HepG2 (cell line): ENCODE results near the gene PHF21B. TPM values are rescaled to one million over a fixed set of nuclear protein-coding genes. Genes with fewer than 3 reads are reported as not detected.

Source experiments
- ATAC-seq: fragments of 200-7000 bp; cut with Tn5 transposase; 3 replicates; pipeline ENCODE4 v1.9.1; 2020; ENCODE audit warnings: mild to moderate bottlenecking, moderate library complexity
- BruUV-seq: library from RNA; stranded (reverse); fragments of 400-500 nt; replicated peaks from 2 replicates; lab custom pipeline; 2021; lab: Mats Ljungman, UMichigan
- CTCF ChIA-PET: fragments of 300-600 bp; formaldehyde crosslinking; extraction: SDS; loops from one replicate; lab custom pipeline; 2021; ENCODE audit warnings: low total read pairs, inconsistent platforms, low intra/inter-chr PET ratio; lab: Yijun Ruan, JAX
- POLR2A ChIA-PET: fragments of 350-600 bp; sonication (Branson Sonifier 250); formaldehyde crosslinking; loops from one replicate; lab custom pipeline; 2020; ENCODE audit warnings: antibody characterized with exemption, inconsistent platforms; lab: Yijun Ruan, JAX
- DNase-seq: peaks from one replicate; pipeline ENCODE4 v3.0.0-alpha.2; 2015; ENCODE audit warnings: low spot score
- FAIRE-seq: peaks from 3 replicates; lab custom pipeline; 2011; peaks lifted over from hg19 to GRCh38; lab: Jason Lieb, UNC
- H2AFZ ChIP-seq: one replicate; pipeline ENCODE4 v1.6.1; 2011; ENCODE audit warnings: low read length, inconsistent platforms
- H3K27ac ChIP-seq: fragments of 300-600 bp; 3 replicates; pipeline ENCODE4 v1.8.0; 2011; ENCODE audit warnings: mixed run types, mild to moderate bottlenecking, mixed read lengths, low read length, inconsistent platforms; ENCODE audit not compliant: insufficient read depth; ENCODE audit errors: extremely low read length
- H3K27me3 ChIP-seq, 2 experiments: fragments of 200-600 bp in 1 of 2; 2 replicates in 1 of 2; 3 replicates in 1 of 2; pipeline versions ENCODE4 v1.6.0 to v1.8.0; 2011; ENCODE audit warnings: low read length in 2 of 2, mild to moderate bottlenecking in 2 of 2, moderate library complexity in 2 of 2, inconsistent platforms in 1 of 2; ENCODE audit not compliant: insufficient read depth in 2 of 2, control insufficient read depth in 1 of 2
- H3K36me3 ChIP-seq, 2 experiments: fragments of 200-600 bp in 1 of 2; replicated peaks in 1 of 2; 2 replicates in 1 of 2; 3 replicates in 1 of 2; pipeline versions ENCODE4 v1.5.1 to v1.8.0; 2011; ENCODE audit warnings: low read length in 2 of 2, inconsistent platforms in 1 of 2; ENCODE audit not compliant: insufficient read depth in 2 of 2, control insufficient read depth in 1 of 2
- H3K4me1 ChIP-seq: 2 replicates; pipeline ENCODE4 v1.5.1; 2012; ENCODE audit warnings: low read length, inconsistent platforms; ENCODE audit not compliant: insufficient read depth
- H3K4me2 ChIP-seq: 2 replicates; pipeline ENCODE4 v1.6.0; 2011; ENCODE audit warnings: low read depth, low read length, inconsistent platforms
- H3K4me3 ChIP-seq, 3 experiments: fragments of 200-600 bp in 1 of 3; sonication (generic), shearing (Covaris generic) in 1 of 3; replicated peaks in 1 of 3; 2 replicates each; pipeline ENCODE4 v1.5.1; 2011 to 2016; ENCODE audit warnings: low read length in 3 of 3, inconsistent platforms in 2 of 3, low read depth in 2 of 3, mild to moderate bottlenecking in 2 of 3, control low read depth in 1 of 3, mixed read lengths in 1 of 3; ENCODE audit not compliant: insufficient read depth in 1 of 3
- H3K79me2 ChIP-seq: one replicate; pipeline ENCODE4 v1.6.1; 2011; ENCODE audit warnings: low read length, inconsistent platforms; ENCODE audit not compliant: insufficient read depth
- H3K9ac ChIP-seq: 2 replicates; pipeline ENCODE4 v1.6.0; 2011; ENCODE audit warnings: mild to moderate bottlenecking, low read depth, low read length, inconsistent platforms; ENCODE audit not compliant: insufficient read depth
- H3K9me3 ChIP-seq: 2 replicates; pipeline ENCODE4 v1.5.1; 2012; ENCODE audit warnings: mild to moderate bottlenecking, low read length
- H4K20me1 ChIP-seq: 2 replicates; pipeline ENCODE4 v1.6.0; 2011; ENCODE audit warnings: inconsistent platforms, mild to moderate bottlenecking, low read length, moderate library complexity; ENCODE audit not compliant: insufficient read depth
- CAMTA2 ChIP-seq: sonication (generic); formaldehyde crosslinking; IDR thresholded peaks from 2 replicates; pipeline ENCODE4 v1.4.0; 2020; ENCODE audit warnings: mild to moderate bottlenecking, missing genetic modification reagents, borderline replicate concordance
- DPF2 ChIP-seq: sonication (generic); formaldehyde crosslinking; IDR thresholded peaks from 2 replicates; pipeline ENCODE4 v1.4.0; 2020; ENCODE audit warnings: mild to moderate bottlenecking, low read depth, missing genetic modification reagents, borderline replicate concordance
- MIER2 ChIP-seq: IDR thresholded peaks from 2 replicates; pipeline ENCODE4 v1.6.1; 2016; ENCODE audit warnings: missing biosample characterization, missing genetic modification reagents
- MTA1 ChIP-seq: sonication (generic); formaldehyde crosslinking; IDR thresholded peaks from 2 replicates; pipeline ENCODE4 v1.4.0; 2020; ENCODE audit warnings: missing genetic modification reagents, mild to moderate bottlenecking, borderline replicate concordance
- RELA ChIP-seq: sonication (generic); formaldehyde crosslinking; IDR thresholded peaks from 2 replicates; pipeline ENCODE4 v1.4.0; 2020; ENCODE audit warnings: missing genetic modification reagents
- SAP130 ChIP-seq: IDR thresholded peaks from 2 replicates; pipeline ENCODE4 v1.6.1; 2016; ENCODE audit warnings: low read depth
- ZKSCAN1 ChIP-seq: fragments of 150-350 bp; IDR thresholded peaks from 2 replicates; pipeline ENCODE4 v1.6.1; 2014; ENCODE audit warnings: low read length
- ZNF451 ChIP-seq: sonication (generic); formaldehyde crosslinking; IDR thresholded peaks from 2 replicates; pipeline ENCODE4 v1.5.0; 2020; ENCODE audit warnings: mild to moderate bottlenecking, missing genetic modification reagents
- WGBS: methylation state at CpG from one replicate; pipeline ENCODE4 v1.1.6; 2017; ENCODE audit warnings: low lambda C conversion rate; 5-methylcytosine and 5-hydroxymethylcytosine counted together
- in situ Hi-C: cut with HindIII; loops from 2 replicates; pipeline ENCODE4 v1.10.0; 2017; ENCODE audit warnings: low pct_unique_long_range_greater_than_20kb; ENCODE audit not compliant: extremely low pct_ligation_motif_present
- intact Hi-C: fragments of 100-400 bp; cut with micrococcal nuclease; formaldehyde crosslinking; loops from one replicate; pipeline ENCODE4 v1.10.0; 2022; ENCODE audit not compliant: unreplicated experiment
- polyA plus RNA-seq, 8 experiments: library from polyadenylated mRNA; depleted of rRNA in 3 of 8; stranded (reverse) in 7 of 8; unstranded in 1 of 8; fragments of >200 nt; fragmentation: Illumina TruSeq in 4 of 8; extraction: Trizol in 4 of 8; gene quantifications; 2 replicates each; pipeline versions ENCODE4 v1.2.1 to v1.2.3, GENCODE V29; 2011 to 2016; ENCODE audit warnings: low read depth in 4 of 8, missing spikeins in 1 of 8, mixed read lengths in 1 of 8; ENCODE audit not compliant: insufficient read depth in 1 of 8
- total RNA-seq, 5 experiments: library from RNA; depleted of rRNA; stranded (reverse); fragments of >200 nt; fragmentation: Illumina TruSeq; extraction: Trizol; gene quantifications; 2 replicates each; pipeline ENCODE4 v1.2.3, GENCODE V29; 2016; ENCODE audit warnings: low read depth in 1 of 5
- TF ChIP-seq, protein P1 (sequence below): sonication (generic); formaldehyde crosslinking; IDR thresholded peaks from 2 replicates; pipeline ENCODE4 v1.4.0; 2020; ENCODE audit warnings: missing genetic modification reagents
- TF ChIP-seq, protein P2 (sequence below), 2 experiments: fragments of 450-650 bp in 1 of 2; sonication (generic) in 1 of 2; formaldehyde crosslinking in 1 of 2; IDR thresholded peaks; 2 replicates each; pipeline versions ENCODE4 v1.6.1 to v1.8.0; 2016 to 2022; ENCODE audit warnings: antibody characterized with exemption in 1 of 2, mild to moderate bottlenecking in 1 of 2, missing genetic modification reagents in 1 of 2

The PHF21B gene
- total and polyA plus RNA-seq, 2 of the 13 experiments (the other 11 are each of a cell fraction or from before 2014, with no cell fraction given) = not detected

- TF ChIP-seq ZNF451 (CRISPR knock-in tag) = no peak
- TF ChIP-seq MTA1 (CRISPR knock-in tag) = no peak
- TF ChIP-seq, all 625 proteins: peak for 0
Observed at GRCh38 chr22:44894782-44895181, 115.0 kb downstream of the PHF21B start (continued).

DNA sequence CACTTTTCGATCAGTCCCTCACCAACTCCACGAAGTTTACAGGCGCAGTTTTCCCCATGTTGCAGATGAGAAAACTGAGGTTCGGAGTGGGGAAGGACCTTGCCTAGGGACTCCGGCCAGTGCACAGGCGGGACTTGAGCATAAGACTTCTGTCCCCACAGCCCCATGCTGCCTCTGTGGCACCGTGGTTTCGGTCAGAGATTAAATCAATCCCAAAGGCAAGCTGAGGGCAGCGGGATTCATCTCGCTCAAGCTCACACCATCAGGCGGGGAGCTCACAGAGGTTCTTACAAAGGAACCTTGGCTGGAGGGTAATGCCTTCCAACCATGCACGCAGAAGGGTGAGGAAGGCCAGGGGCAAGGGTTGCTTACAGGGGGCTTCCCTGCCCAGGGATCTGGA, 115.5 kb downstream of the PHF21B start:
- WGBS = 0% methylated on average over 4 of the region's 12 CpGs
- in situ Hi-C loops = no loop called here
- H3K27me3 ChIP-seq = peaks cover 9 to 34% of the 10 kb centered on the region in 2 experiments; a peak in 4 of 5 replicates
- DNase-seq (no peak), ATAC-seq (no peak), FAIRE-seq (no peak)
- H3K27ac ChIP-seq = no peak overlapping the region
- ChIA-PET POLR2A (no interaction called here), CTCF (no interaction called here)
- no peak overlapping the region for H3K4me3 ChIP-seq
- no peaks in the 10 kb centered on the region for H3K79me2 ChIP-seq
- no peak for TF ChIP-seq MIER2 (CRISPR knock-in tag)
- TF ChIP-seq, protein P1, sequence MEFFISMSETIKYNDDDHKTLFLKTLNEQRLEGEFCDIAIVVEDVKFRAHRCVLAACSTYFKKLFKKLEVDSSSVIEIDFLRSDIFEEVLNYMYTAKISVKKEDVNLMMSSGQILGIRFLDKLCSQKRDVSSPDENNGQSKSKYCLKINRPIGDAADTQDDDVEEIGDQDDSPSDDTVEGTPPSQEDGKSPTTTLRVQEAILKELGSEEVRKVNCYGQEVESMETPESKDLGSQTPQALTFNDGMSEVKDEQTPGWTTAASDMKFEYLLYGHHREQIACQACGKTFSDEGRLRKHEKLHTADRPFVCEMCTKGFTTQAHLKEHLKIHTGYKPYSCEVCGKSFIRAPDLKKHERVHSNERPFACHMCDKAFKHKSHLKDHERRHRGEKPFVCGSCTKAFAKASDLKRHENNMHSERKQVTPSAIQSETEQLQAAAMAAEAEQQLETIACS (CRISPR knock-in tag) = no peak
- no peak for TF ChIP-seq DPF2 (CRISPR knock-in tag)
- no peak for TF ChIP-seq RELA (CRISPR knock-in tag)
- no peak for TF ChIP-seq ZKSCAN1
- TF ChIP-seq CAMTA2 (CRISPR knock-in tag) = no peak
- TF ChIP-seq, protein P2, sequence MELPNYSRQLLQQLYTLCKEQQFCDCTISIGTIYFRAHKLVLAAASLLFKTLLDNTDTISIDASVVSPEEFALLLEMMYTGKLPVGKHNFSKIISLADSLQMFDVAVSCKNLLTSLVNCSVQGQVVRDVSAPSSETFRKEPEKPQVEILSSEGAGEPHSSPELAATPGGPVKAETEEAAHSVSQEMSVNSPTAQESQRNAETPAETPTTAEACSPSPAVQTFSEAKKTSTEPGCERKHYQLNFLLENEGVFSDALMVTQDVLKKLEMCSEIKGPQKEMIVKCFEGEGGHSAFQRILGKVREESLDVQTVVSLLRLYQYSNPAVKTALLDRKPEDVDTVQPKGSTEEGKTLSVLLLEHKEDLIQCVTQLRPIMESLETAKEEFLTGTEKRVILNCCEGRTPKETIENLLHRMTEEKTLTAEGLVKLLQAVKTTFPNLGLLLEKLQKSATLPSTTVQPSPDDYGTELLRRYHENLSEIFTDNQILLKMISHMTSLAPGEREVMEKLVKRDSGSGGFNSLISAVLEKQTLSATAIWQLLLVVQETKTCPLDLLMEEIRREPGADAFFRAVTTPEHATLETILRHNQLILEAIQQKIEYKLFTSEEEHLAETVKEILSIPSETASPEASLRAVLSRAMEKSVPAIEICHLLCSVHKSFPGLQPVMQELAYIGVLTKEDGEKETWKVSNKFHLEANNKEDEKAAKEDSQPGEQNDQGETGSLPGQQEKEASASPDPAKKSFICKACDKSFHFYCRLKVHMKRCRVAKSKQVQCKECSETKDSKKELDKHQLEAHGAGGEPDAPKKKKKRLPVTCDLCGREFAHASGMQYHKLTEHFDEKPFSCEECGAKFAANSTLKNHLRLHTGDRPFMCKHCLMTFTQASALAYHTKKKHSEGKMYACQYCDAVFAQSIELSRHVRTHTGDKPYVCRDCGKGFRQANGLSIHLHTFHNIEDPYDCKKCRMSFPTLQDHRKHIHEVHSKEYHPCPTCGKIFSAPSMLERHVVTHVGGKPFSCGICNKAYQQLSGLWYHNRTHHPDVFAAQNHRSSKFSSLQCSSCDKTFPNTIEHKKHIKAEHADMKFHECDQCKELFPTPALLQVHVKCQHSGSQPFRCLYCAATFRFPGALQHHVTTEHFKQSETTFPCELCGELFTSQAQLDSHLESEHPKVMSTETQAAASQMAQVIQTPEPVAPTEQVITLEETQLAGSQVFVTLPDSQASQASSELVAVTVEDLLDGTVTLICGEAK (IDR thresholded peaks at IDR 0.05) = no peak
- TF ChIP-seq, protein P2 (CRISPR knock-in tag; IDR thresholded peaks at IDR 0.05) = no peak
- TF ChIP-seq SAP130 (CRISPR knock-in tag) = no peak
- H3K4me1 ChIP-seq = no peaks in the 10 kb centered on the region
- H3K36me3 ChIP-seq = no peaks in the 10 kb centered on the region
- no peak overlapping the region for H3K4me2 ChIP-seq
- H3K9ac ChIP-seq = no peak overlapping the region
- no peaks in the 10 kb centered on the region for H4K20me1 ChIP-seq
- no peaks in the 10 kb centered on the region for H3K9me3 ChIP-seq
- intact Hi-C loops = no loop called here
- no peak overlapping the region for H2AFZ ChIP-seq
- BruUV-seq = no TSS peak
